ENCODE measurements around the gene CES5A.
"Not testable (repeated sequence)": the region's sequence is repeated elsewhere in the genome, so short reads cannot be mapped to it uniquely, and the experiment has no call there.

Gene CES5A

GRCh38 chr16:55861288-55861687 is 13.9 kb downstream of the CES5A start:
- H3K27me3 ChIP-seq (ENCODE audit: low read depth): no peaks in the 10 kb centered on the region
- H3K4me1 ChIP-seq: no peaks in the 10 kb centered on the region
- no peak overlapping the region for H3K4me3 ChIP-seq
- DNase-seq (ENCODE audit: low spot score in 2 of 2): no peak
- H3K36me3 ChIP-seq (replicated peaks): no peaks in the 10 kb centered on the region
- in situ Hi-C loops (cut with MboI; ENCODE audit: low sequenced_read_pairs): no loop called here
- no peaks in the 10 kb centered on the region for H3K9me3 ChIP-seq

- H3K36me3 ChIP-seq (replicated peaks); in situ Hi-C loops (cut with MboI; ENCODE audit: low sequenced_read_pairs); H3K4me1 ChIP-seq; H3K4me3 ChIP-seq; H3K9me3 ChIP-seq; DNase-seq (ENCODE audit: low spot score in 2 of 2); H3K27me3 ChIP-seq (ENCODE audit: low read depth): not testable (repeated sequence)
Observed at GRCh38 chr16:55857650-55858049, 17.5 kb downstream of the CES5A start.

GRCh38 chr16:55856950-55857349 is 18.2 kb downstream of the CES5A start:
- in situ Hi-C loops (cut with MboI; ENCODE audit: low sequenced_read_pairs): no loop called here

GRCh38 chr16:55853114-55853513 is 22.1 kb downstream of the CES5A start:
- no peak overlapping the region for H3K4me3 ChIP-seq
- no peaks in the 10 kb centered on the region for H3K4me1 ChIP-seq
- no peaks in the 10 kb centered on the region for H3K36me3 ChIP-seq (replicated peaks)
- in situ Hi-C loops (cut with MboI; ENCODE audit: low sequenced_read_pairs): no loop called here
- no peak for DNase-seq (ENCODE audit: low spot score in 2 of 2)
- H3K9me3 ChIP-seq: no peaks in the 10 kb centered on the region
- peaks cover 10% of the 10 kb centered on the region for H3K27me3 ChIP-seq (ENCODE audit: low read depth)

More at GRCh38 chr16:55856950-55857349, 18.2 kb downstream of the CES5A start:
- no peak overlapping the region for H3K4me3 ChIP-seq
- DNase-seq (ENCODE audit: low spot score in 2 of 2): no peak
- H3K9me3 ChIP-seq: no peaks in the 10 kb centered on the region
- H3K36me3 ChIP-seq (replicated peaks): no peaks in the 10 kb centered on the region
- H3K27me3 ChIP-seq (ENCODE audit: low read depth): no peaks in the 10 kb centered on the region
- no peaks in the 10 kb centered on the region for H3K4me1 ChIP-seq

- peaks cover 21% of the 10 kb centered on the region for H3K27me3 ChIP-seq (ENCODE audit: low read depth)
- H3K4me3 ChIP-seq: no peak overlapping the region
- no peak for DNase-seq (ENCODE audit: low spot score in 2 of 2)
- in situ Hi-C loops (cut with MboI; ENCODE audit: low sequenced_read_pairs): loop anchor here (10.0 kb wide), 1 partner anchor 385 kb away; no protein-coding TSS in a partner anchor
- H3K9me3 ChIP-seq: no peaks in the 10 kb centered on the region
- H3K36me3 ChIP-seq (replicated peaks): no peaks in the 10 kb centered on the region
- H3K4me1 ChIP-seq: no peaks in the 10 kb centered on the region
Observed at GRCh38 chr16:55849536-55849935, 25.6 kb downstream of the CES5A start.

GRCh38 chr16:55846598-55847346 is 28.4 kb downstream of the CES5A start:
- no peaks in the 10 kb centered on the region for H3K9me3 ChIP-seq
- in situ Hi-C loops (cut with MboI; ENCODE audit: low sequenced_read_pairs): loop anchor here (10.0 kb wide), 1 partner anchor 382 kb away; no protein-coding TSS in a partner anchor
- peaks cover 21% of the 10 kb centered on the region for H3K27me3 ChIP-seq (ENCODE audit: low read depth)
- no peaks in the 10 kb centered on the region for H3K36me3 ChIP-seq (replicated peaks)
- no peak overlapping the region for H3K4me3 ChIP-seq
- no peak for DNase-seq (ENCODE audit: low spot score in 2 of 2)
- no peaks in the 10 kb centered on the region for H3K4me1 ChIP-seq

GRCh38 chr16:55843105-55843395 is 32.1 kb downstream of the CES5A start:
- in situ Hi-C loops (cut with MboI; ENCODE audit: low sequenced_read_pairs): loop anchor here (5.0 to 10.0 kb wide), 2 partner anchors 131 to 378 kb away; no protein-coding TSS in a partner anchor
- H3K4me1 ChIP-seq: no peaks in the 10 kb centered on the region
- peaks cover 10% of the 10 kb centered on the region for H3K27me3 ChIP-seq (ENCODE audit: low read depth)
- H3K4me3 ChIP-seq: no peak overlapping the region
- H3K36me3 ChIP-seq (replicated peaks): no peaks in the 10 kb centered on the region
- no peak for DNase-seq (ENCODE audit: low spot score in 2 of 2)
- H3K9me3 ChIP-seq: no peaks in the 10 kb centered on the region

- DNase-seq (ENCODE audit: low spot score in 2 of 2): peak; percentile 38 to 53
- no peaks in the 10 kb centered on the region for H3K36me3 ChIP-seq (replicated peaks)
- H3K4me1 ChIP-seq: no peaks in the 10 kb centered on the region
- in situ Hi-C loops (cut with MboI; ENCODE audit: low sequenced_read_pairs): loop anchor here (5.0 to 10.0 kb wide), 2 partner anchors 130 to 378 kb away; no protein-coding TSS in a partner anchor
- H3K27me3 ChIP-seq (ENCODE audit: low read depth): peaks cover 9% of the 10 kb centered on the region
- H3K9me3 ChIP-seq: no peaks in the 10 kb centered on the region
- H3K4me3 ChIP-seq: no peak overlapping the region
Observed at GRCh38 chr16:55842369-55843104, 32.6 kb downstream of the CES5A start.

- no peak for DNase-seq (ENCODE audit: low spot score in 2 of 2)
- no peaks in the 10 kb centered on the region for H3K27me3 ChIP-seq (ENCODE audit: low read depth)
- no peak overlapping the region for H3K4me3 ChIP-seq
- in situ Hi-C loops (cut with MboI; ENCODE audit: low sequenced_read_pairs): no loop called here
- H3K4me1 ChIP-seq: no peaks in the 10 kb centered on the region
- H3K36me3 ChIP-seq (replicated peaks): no peaks in the 10 kb centered on the region
- no peaks in the 10 kb centered on the region for H3K9me3 ChIP-seq
Observed at GRCh38 chr16:55839115-55839514, 36.1 kb downstream of the CES5A start.

- in situ Hi-C loops (cut with MboI; ENCODE audit: low sequenced_read_pairs): no loop called here
- H3K27me3 ChIP-seq (ENCODE audit: low read depth): no peaks in the 10 kb centered on the region
- no peak for DNase-seq (ENCODE audit: low spot score in 2 of 2)
Observed at GRCh38 chr16:55836158-55836611, 39.0 kb downstream of the CES5A start.

GRCh38 chr16:55835581-55835980 is 39.6 kb downstream of the CES5A start:
- H3K27me3 ChIP-seq (ENCODE audit: low read depth): no peaks in the 10 kb centered on the region
- in situ Hi-C loops (cut with MboI; ENCODE audit: low sequenced_read_pairs): no loop called here
- H3K4me3 ChIP-seq: no peak overlapping the region
- H3K36me3 ChIP-seq (replicated peaks): no peaks in the 10 kb centered on the region
- no peaks in the 10 kb centered on the region for H3K4me1 ChIP-seq
- DNase-seq (ENCODE audit: low spot score in 2 of 2): no peak
- H3K9me3 ChIP-seq: no peaks in the 10 kb centered on the region

More at GRCh38 chr16:55836158-55836611, 39.0 kb downstream of the CES5A start:
- no peak overlapping the region for H3K4me3 ChIP-seq
- no peaks in the 10 kb centered on the region for H3K36me3 ChIP-seq (replicated peaks)
- H3K9me3 ChIP-seq: no peaks in the 10 kb centered on the region
- H3K4me1 ChIP-seq: no peaks in the 10 kb centered on the region

- DNase-seq (ENCODE audit: low spot score in 2 of 2); H3K9me3 ChIP-seq; H3K4me1 ChIP-seq; H3K4me3 ChIP-seq; H3K36me3 ChIP-seq (replicated peaks); H3K27me3 ChIP-seq (ENCODE audit: low read depth); in situ Hi-C loops (cut with MboI; ENCODE audit: low sequenced_read_pairs): not testable (repeated sequence)
Observed at GRCh38 chr16:55835173-55835572, 40.0 kb downstream of the CES5A start.

- DNase-seq (ENCODE audit: low spot score in 2 of 2): no peak
- H3K4me1 ChIP-seq: no peaks in the 10 kb centered on the region
- H3K27me3 ChIP-seq (ENCODE audit: low read depth): no peaks in the 10 kb centered on the region
- H3K36me3 ChIP-seq (replicated peaks): no peaks in the 10 kb centered on the region
- in situ Hi-C loops (cut with MboI; ENCODE audit: low sequenced_read_pairs): no loop called here
- no peaks in the 10 kb centered on the region for H3K9me3 ChIP-seq
- H3K4me3 ChIP-seq: no peak overlapping the region
Observed at GRCh38 chr16:55834049-55834448, 41.1 kb downstream of the CES5A start.
